ENCODE data around the gene RER1.

Gene RER1

GRCh38 chr1:2443277-2444137 lies 51.9 kb downstream of the RER1 start:
- no peak for DNase-seq (ENCODE audit: low read depth in 2 of 3, low spot score in 2 of 3)

DNA sequence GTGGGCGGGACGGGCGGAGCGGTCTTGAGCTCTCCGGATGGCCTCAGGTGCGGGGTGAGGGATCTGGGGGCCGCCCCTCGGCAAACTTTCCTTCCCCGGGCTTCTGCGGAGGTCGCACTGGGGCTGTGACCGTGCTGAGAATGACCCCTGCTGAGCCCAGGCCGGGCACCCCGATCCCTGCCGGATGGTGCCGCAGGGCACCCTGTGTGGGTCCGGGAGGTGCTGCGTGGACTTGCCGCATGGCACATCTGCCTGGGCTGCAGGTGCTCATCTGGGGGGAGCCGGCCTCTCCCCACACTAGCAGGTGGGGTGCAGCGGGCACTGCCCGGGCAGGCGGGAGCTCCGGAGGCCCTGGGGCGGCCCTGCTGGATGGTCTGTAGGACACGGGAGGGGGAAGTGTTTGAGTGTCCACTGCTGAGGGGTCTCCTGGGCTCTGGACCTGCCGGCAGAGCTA lies 52.5 kb downstream of the RER1 start:
- DNase-seq (ENCODE audit: low read depth in 2 of 3, low spot score in 2 of 3) = no peak

GRCh38 chr1:2445162-2445822 lies 53.7 kb downstream of the RER1 start:
- DNase-seq (ENCODE audit: low read depth in 2 of 3, low spot score in 2 of 3) = no peak

DNA sequence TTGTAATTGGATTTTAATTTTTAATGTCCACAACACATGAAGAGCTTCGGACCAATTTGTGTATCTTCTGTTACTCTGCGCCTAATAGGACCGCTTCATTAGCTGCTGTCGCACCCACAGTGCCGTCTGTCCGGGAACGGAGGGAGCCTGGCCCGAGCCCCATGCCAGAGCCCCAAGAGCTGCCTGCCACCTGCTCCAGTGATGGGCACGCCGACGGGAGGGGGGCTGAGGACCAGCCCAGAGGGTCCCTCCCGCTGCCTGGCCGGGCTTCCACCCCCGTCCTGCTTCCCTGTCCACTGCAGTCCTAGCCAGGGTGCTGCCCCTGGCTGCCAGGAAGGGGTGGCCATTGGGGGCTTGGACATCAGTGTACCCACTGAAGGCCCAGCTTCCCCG lies 54.2 kb downstream of the RER1 start:
- no peak for DNase-seq (ENCODE audit: low read depth in 2 of 3, low spot score in 2 of 3)

DNA sequence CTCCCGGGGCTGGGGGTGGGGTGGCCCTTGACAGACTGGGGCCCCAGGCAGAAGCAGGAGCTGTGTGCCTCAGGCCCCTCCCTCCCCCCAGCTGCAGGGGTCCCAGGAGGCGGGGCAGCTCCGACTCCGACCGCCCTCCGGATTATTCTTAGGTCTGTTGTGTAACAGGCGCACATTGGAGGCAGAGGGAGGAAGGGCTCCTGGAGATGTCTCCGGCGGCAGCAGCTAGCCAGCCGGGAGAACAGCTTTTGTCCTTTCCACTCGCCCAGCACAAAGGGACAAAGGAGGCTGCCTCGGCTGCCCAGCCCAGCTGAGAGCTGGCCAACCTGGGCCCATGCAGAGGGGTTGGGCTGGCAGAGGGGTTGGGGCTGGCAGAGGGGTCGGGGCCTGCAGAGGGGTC lies 54.8 kb downstream of the RER1 start:
- DNase-seq (ENCODE audit: low read depth in 2 of 3, low spot score in 2 of 3) = no peak

DNA sequence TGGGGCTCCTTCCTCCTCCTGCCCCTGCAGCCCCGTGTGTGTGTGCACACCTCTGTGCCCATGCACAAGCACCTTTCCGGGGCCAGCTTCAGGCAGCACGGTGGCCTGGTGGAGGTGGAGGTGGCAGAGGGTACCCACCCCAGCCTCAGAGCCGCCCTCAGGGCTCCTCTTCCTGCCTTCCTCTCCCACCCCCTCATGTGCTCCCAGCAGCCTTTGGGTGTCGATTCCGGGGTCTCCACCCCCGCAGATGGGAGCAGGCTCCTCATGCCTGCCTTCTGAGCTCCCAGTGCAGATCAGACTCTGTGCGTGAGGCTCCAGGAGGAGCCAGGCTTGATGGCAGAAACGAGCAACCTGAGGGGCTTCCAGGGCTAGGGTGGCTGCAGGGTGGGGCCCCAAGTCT lies 55.2 kb downstream of the RER1 start:
- no peak for DNase-seq (ENCODE audit: low read depth in 2 of 3, low spot score in 2 of 3)

GRCh38 chr1:2447276-2448097 lies 55.8 kb downstream of the RER1 start:
- no peak for DNase-seq (ENCODE audit: low read depth in 2 of 3, low spot score in 2 of 3)

GRCh38 chr1:2448098-2448445 lies 56.4 kb downstream of the RER1 start:
- DNase-seq (ENCODE audit: low read depth in 2 of 3, low spot score in 2 of 3) = no peak

DNA sequence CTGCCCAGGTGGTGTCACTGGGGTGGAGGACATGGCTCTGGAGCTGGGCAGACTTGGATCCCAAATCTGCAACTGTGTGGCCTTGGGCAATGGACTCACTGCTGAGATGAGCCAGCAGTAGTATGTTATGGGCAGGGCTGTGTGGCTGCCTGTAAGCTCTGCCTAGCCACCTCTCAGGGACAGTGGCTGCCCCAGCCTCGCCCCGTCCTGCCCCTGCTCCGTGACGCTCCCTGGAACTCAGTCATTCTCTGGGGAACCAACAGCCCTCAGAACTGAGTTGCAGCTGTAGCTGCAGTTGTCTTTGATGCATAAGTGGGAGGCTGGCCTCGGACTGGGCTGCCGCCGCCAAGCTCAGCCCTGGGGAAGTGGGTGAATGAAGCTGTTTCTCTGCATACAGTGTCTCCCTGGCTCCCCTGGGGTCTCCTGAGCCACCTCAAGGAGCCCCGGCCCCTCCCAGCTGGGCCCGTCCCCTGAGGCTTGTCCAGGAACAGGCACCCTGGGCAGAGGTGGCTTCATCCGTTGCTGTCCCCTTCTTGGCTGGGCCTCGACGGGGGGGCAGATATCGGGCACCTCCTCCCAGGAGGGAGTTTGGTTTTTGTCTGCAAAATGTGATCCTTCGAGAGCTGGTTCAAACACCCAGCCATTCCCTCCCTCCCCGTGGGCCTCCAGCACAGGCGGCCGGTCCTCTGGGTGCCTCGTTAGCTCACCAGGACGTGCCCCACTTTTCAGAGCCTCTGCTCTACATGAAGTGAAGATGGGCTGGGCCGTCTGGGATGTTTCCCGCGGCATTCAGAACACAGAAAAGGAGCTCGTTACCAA lies 58.2 kb downstream of the RER1 start:
- no peak for DNase-seq (ENCODE audit: low read depth in 2 of 3, low spot score in 2 of 3)

GRCh38 chr1:2451741-2452140 lies 60.1 kb downstream of the RER1 start:
- DNase-seq (ENCODE audit: low read depth in 2 of 3, low spot score in 2 of 3) = no peak

- DNase-seq (ENCODE audit: low read depth in 2 of 3, low spot score in 2 of 3) = no peak
These were observed 60.7 kb downstream of the RER1 start for GRCh38 chr1:2452201-2452931.

DNA sequence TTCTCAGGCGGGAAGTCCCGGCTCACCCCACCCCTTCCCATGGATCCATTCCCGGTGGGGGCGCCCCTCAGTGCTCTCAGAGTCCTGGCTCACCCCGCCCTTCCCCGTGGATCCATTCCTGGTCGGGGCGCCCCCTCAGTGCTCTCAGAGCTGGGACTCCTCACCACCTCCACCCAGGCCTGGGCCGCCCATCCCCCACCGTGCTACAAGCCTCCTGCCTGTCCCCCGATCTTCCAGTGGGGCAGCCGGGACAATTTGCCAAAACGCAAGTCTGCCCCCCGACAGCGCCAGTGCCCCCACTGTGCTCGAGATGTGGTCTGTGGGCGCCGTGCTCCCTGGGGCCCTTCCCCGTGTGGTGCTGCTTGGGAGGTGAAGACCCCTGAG lies 61.3 kb downstream of the RER1 start:
- DNase-seq (ENCODE audit: low read depth in 2 of 3, low spot score in 2 of 3) = no peak

DNA sequence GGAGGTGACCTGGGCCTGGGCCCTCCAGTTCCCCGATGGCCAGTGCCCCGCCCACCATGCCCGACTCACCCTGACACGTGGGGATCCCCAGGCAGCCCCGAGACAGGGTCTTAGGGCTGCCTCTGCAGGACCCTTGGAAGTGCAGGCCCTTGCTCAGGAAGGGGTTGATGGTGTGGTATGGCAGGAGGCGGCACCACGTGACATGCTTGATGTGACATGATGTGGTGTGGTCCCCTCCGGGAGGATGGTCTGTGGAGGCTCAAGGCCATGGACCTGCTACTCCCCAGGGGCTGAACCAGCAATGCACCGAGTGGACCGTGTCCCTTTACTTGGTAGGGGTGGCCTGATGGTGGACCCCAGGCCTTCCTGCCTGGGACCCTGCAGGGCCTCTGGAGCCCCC lies 62.6 kb downstream of the RER1 start:
- DNase-seq (ENCODE audit: low read depth in 2 of 3, low spot score in 2 of 3) = no peak
